Lung (tissue), 12 donors: ENCODE results near the gene MYPOP. TPM values are rescaled to one million over a fixed set of nuclear protein-coding genes. Genes with fewer than 3 reads are reported as not detected.

Experiments used
- ATAC-seq: fragments of 200-7000 bp; cut with Tn5 transposase; one replicate; pipeline ENCODE4 v1.9.1; 2020; ENCODE audit warnings: moderate number of reproducible peaks; ENCODE audit not compliant: insufficient read depth, low FRiP score
- DNase-seq, 3 donors: peaks; one replicate each; pipeline ENCODE4 v3.0.0-alpha.2; 2013 to 2017
- H3K27ac ChIP-seq, 2 donors: one replicate each; pipeline ENCODE4 v1.5.1; 2013; ENCODE audit warnings: mild to moderate bottlenecking in 2 of 2, moderate library complexity in 2 of 2, control low read depth in 1 of 2, inconsistent platforms in 1 of 2, low read depth in 1 of 2, low read length in 1 of 2
- H3K27me3 ChIP-seq, 3 donors: one replicate each; pipeline ENCODE4 v1.5.1; 2013; ENCODE audit warnings: low read length in 2 of 3; ENCODE audit not compliant: control insufficient read depth in 3 of 3, insufficient read depth in 3 of 3
- H3K36me3 ChIP-seq, 4 donors: one replicate each; pipeline ENCODE4 v1.5.1; 2013; ENCODE audit warnings: low read length in 4 of 4, mild to moderate bottlenecking in 1 of 4, moderate library complexity in 1 of 4; ENCODE audit not compliant: control insufficient read depth in 4 of 4, insufficient read depth in 4 of 4
- H3K4me1 ChIP-seq, 5 donors: one replicate each; pipeline ENCODE4 v1.5.1; 2013; ENCODE audit warnings: low read length in 5 of 5, mild to moderate bottlenecking in 2 of 5, moderate library complexity in 1 of 5; ENCODE audit not compliant: control insufficient read depth in 5 of 5, insufficient read depth in 5 of 5
- H3K4me3 ChIP-seq: one replicate; pipeline ENCODE4 v1.5.1; 2013; ENCODE audit warnings: mild to moderate bottlenecking, control low read depth, moderate library complexity
- H3K9ac ChIP-seq, 2 donors: one replicate each; pipeline ENCODE4 v1.5.1; 2013; ENCODE audit warnings: low read length in 2 of 2, control low read depth in 1 of 2; ENCODE audit not compliant: insufficient read depth in 1 of 2
- H3K9me3 ChIP-seq, 4 donors: one replicate each; pipeline ENCODE4 v1.5.1; 2013; ENCODE audit warnings: low read length in 3 of 4, mild to moderate bottlenecking in 1 of 4, moderate library complexity in 1 of 4; ENCODE audit not compliant: control insufficient read depth in 4 of 4, insufficient read depth in 3 of 4
- WGBS, 2 donors: extraction: QIAGEN DNeasy Blood & Tissue Kit; methylation state at CpG; one replicate each; pipeline ENCODE4 v1.1.7; 2013; 5-methylcytosine and 5-hydroxymethylcytosine counted together
- polyA plus RNA-seq, 2 donors: library from polyadenylated mRNA; stranded (reverse); fragments of 200-250 nt; gene quantifications; one replicate each; pipeline ENCODE4 v1.2.1, GENCODE V29; 2013
- total RNA-seq, 2 donors: library from RNA; depleted of rRNA in 1 of 2; stranded (reverse); fragments of >200 nt in 1 of 2; gene quantifications; one replicate each; pipeline ENCODE4 v1.2.1, GENCODE V29; 2014 to 2021
- TF ChIP-seq, protein P1 (sequence below): IDR thresholded peaks from 2 replicates; pipeline ENCODE4 v1.5.1; 2012; ENCODE audit warnings: mild to moderate bottlenecking; ENCODE audit errors: control extremely low read depth, extremely low read depth
- donor health status: control.
- donor health status: control.
- donor health status: Bipolar disorder and iron deficiency.
- donor health status: healthy.
- donor health status: DM: yes; HTN: yes; CAD: no.

MYPOP gene
- total and polyA plus RNA-seq, 4 donors, result 2.9 to 6.7 (median 4.5) TPM

DNA sequence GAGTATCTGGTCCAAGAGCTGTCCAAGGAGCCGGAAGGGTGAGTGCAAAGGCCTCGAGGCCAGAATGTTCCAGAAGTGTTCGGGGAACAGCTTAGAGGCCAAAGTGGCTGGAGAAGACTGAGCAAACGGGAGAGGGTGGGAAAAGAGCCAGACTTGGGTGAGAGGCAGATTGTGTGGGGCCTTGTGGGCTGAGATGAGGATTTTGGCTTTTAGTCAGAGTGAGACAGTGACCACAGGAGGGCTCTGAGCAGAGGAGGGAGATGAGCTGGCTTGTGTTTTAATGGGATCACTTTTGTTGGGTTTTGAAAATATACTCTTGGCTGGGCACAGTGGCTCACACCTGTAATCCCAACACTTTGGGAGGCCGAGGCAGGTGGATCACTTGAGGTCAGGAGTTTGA, 6.5 kb upstream of the MYPOP start:
- H3K4me1 ChIP-seq, result no peaks in the 10 kb centered on the region
- no peak for DNase-seq
- no peak overlapping the region for H3K9ac ChIP-seq
- H3K9me3 ChIP-seq, result no peaks in the 10 kb centered on the region
- H3K36me3 ChIP-seq, result no peaks in the 10 kb centered on the region
- H3K27ac ChIP-seq, result no peak overlapping the region
- ATAC-seq, result no peak
- H3K27me3 ChIP-seq, result no peaks in the 10 kb centered on the region
- 72 to 86% methylated on average over 5 of the region's 5 CpGs for WGBS, 2 donors
- no peak overlapping the region for H3K4me3 ChIP-seq
- TF ChIP-seq, protein P1, sequence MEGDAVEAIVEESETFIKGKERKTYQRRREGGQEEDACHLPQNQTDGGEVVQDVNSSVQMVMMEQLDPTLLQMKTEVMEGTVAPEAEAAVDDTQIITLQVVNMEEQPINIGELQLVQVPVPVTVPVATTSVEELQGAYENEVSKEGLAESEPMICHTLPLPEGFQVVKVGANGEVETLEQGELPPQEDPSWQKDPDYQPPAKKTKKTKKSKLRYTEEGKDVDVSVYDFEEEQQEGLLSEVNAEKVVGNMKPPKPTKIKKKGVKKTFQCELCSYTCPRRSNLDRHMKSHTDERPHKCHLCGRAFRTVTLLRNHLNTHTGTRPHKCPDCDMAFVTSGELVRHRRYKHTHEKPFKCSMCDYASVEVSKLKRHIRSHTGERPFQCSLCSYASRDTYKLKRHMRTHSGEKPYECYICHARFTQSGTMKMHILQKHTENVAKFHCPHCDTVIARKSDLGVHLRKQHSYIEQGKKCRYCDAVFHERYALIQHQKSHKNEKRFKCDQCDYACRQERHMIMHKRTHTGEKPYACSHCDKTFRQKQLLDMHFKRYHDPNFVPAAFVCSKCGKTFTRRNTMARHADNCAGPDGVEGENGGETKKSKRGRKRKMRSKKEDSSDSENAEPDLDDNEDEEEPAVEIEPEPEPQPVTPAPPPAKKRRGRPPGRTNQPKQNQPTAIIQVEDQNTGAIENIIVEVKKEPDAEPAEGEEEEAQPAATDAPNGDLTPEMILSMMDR, result no peak

DNA sequence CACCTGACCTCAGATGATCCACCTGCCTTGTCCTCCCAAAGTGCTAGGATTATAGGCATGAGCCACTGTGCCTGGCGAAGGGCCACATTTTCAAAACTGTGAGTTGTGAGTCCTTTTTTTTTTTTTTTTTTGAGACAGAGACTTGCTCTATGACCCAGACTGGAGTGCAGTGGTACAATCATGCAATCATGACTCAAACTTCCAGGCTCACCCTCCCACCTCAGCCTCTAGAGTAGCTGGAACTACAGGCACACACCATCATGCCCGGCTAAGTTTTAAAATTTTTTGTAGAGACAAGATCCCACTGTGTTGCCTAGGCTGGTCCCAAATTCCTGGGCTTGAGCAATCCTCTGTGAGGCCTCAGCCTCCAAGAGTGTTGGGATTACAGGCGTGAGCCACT, 3.8 kb upstream of the MYPOP start:
- Histone ChIP-seq H3K9me3 (no peaks in the 10 kb centered on the region), H3K4me3 (no peak overlapping the region), H3K9ac (no peak overlapping the region), H3K36me3 (no peaks in the 10 kb centered on the region), H3K27ac (no peak overlapping the region), H3K27me3 (no peaks in the 10 kb centered on the region), H3K4me1 (peaks cover 0 to 7% (median 3%) of the 10 kb centered on the region in 5 donors)
- ATAC-seq (no peak), DNase-seq (no peak)
- WGBS, 2 donors, result 86 to 90% methylated on average over 3 of the region's 3 CpGs
- TF ChIP-seq, protein P1, result no peak

DNA sequence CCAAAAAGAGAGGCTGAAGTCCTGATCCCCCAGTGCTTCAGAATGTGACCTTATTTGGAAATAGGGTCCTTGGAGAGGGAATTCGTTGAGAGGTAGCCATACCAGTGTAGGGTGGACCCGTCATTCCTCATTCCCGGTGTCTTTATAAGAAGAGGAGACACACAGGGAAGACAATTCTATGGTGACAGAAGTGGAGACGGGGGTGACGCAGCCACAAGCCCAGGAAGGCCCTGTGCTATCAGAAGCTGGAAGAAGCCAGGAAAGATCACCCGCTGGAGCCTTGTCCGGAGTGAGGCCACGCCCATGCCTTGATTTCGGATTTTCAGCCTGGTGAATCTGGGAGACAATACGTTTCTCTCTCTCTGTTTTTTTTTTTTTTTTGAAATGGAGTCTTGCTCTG, 2.6 kb upstream of the MYPOP start:
- Histone ChIP-seq H3K9me3 (no peaks in the 10 kb centered on the region), H3K9ac (no peak overlapping the region), H3K36me3 (peaks cover 0 to 1% (median 0%) of the 10 kb centered on the region in 4 donors), H3K4me1 (peaks cover 0 to 14% (median 6%) of the 10 kb centered on the region in 5 donors), H3K27me3 (no peaks in the 10 kb centered on the region), H3K27ac (no peak overlapping the region), H3K4me3 (no peak overlapping the region)
- ATAC-seq (no peak), DNase-seq (no peak)
- 86 to 87% methylated on average over 10 of the region's 10 CpGs for WGBS, 2 donors
- TF ChIP-seq, protein P1, result no peak
